DMS79 treated with DMSO at 0.1 percent for 48 hours (cell line): ENCODE results near the gene PLPP2.
"Not testable (repeated sequence)": the region's sequence is repeated elsewhere in the genome, so short reads cannot be mapped to it uniquely, and the experiment has no call there.

Experiments used
- DNase-seq: peaks from one replicate; lab custom pipeline; 2025; lab: John Stamatoyannopoulos, UW

Gene PLPP2

GRCh38 chr19:271856-272255 is 19.3 kb downstream of the PLPP2 start:
- DNase-seq, result no peak

- DNase-seq, result not testable (repeated sequence)
Measured at GRCh38 chr19:270766-271318, 20.4 kb downstream of the PLPP2 start.

GRCh38 chr19:269241-269640 is 22.0 kb downstream of the PLPP2 start:
- DNase-seq, result no peak

GRCh38 chr19:262125-262524 is 29.1 kb downstream of the PLPP2 start:
- DNase-seq, result no peak

- not testable (repeated sequence) for DNase-seq
Measured at GRCh38 chr19:256804-257203, 34.4 kb downstream of the PLPP2 start.

- not testable (repeated sequence) for DNase-seq
Measured at GRCh38 chr19:252421-253186, 38.6 kb downstream of the PLPP2 start.

- DNase-seq, result no peak
Measured at GRCh38 chr19:246551-246950, 44.7 kb downstream of the PLPP2 start.

- DNase-seq, result not testable (repeated sequence)
Measured at GRCh38 chr19:245900-246299, 45.3 kb downstream of the PLPP2 start.

- no peak for DNase-seq
Measured at GRCh38 chr19:245457-245856, 45.7 kb downstream of the PLPP2 start.
